HG03103 (cell line): Measurements from ENCODE around the gene ATAD1.
"Not testable (repeated sequence)": the region's sequence is repeated elsewhere in the genome, so short reads cannot be mapped to it uniquely, and the experiment has no call there.

Experiments
- ATAC-seq: cut with Tn5 transposase; IDR thresholded peaks from one replicate; pipeline ENCODE4 v1.9.1; 2021; ENCODE audit warnings: low read depth; ENCODE audit not compliant: unreplicated experiment

ATAD1 gene

DNA sequence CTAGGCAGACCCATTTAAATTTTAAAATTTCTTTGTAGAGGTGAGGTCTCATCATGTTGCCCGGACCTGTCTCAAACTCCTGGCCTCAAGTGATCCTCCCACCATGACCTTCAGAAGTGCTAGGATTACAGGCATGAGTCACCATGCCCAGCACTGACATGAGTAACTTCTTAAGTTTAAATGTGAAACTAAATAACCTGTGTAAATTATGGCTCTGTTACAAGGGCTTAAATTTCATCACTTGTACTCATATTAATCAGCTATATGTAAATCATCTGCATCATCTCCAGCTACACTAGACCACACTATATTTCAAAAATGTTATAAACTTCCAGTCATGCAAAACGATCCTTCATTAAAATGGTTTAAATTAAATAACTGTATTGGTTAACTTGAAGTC lies 56.1 kb downstream of the ATAD1 start:
- peak; percentile 51 for ATAC-seq

DNA sequence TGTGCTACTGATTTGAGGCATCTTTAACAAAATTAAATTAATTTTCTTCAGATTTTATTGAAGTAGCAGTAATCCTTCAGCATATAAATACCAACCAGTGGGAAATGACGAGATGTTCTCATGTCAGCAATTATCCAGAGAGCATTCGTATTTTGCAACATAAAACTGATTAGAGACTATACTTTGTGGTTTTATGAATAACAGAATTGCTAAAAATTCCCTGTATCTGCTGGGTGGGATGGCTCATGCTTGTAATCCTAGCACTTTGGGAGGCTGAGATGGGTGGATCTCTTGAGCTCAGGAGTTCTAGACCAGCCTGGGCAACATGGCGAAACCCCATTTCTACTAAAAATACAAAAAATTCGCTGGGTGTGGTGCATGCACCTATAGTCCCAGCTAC lies 56.9 kb downstream of the ATAD1 start:
- no peak for ATAC-seq

DNA sequence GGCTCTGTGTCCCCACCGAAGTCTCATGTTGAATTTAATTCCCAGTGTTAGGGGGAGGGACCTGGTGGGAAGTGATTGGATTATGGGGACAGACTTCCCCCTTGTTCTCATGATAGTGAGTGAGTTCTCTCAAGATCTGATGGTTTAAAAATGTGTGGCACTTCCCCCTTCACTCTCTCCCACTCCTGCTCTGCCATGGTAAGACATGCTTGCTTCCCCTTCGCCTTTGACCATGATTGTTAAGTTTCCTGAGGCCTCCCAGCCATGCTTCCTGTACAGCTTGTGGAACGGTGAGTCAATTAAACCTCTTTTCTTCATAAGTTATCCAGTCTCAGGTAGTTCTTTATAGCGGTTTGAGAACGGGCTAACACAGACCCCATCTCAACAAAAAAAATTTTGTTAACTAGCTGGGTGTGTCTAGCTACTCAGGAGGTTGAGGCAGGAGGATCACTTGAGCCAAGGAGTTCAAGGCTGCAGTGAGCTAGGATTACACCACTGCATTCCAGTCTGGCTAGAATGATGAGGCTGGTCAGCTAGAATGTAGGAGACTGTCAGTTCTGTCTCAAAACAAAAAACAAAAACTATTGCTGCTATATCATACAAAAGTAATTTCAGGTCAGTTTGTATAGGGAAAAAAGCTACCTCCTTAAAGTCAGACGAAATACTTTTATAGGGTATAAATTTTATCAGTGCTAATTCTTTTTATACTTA lies 57.7 kb downstream of the ATAD1 start:
- no peak for ATAC-seq

DNA sequence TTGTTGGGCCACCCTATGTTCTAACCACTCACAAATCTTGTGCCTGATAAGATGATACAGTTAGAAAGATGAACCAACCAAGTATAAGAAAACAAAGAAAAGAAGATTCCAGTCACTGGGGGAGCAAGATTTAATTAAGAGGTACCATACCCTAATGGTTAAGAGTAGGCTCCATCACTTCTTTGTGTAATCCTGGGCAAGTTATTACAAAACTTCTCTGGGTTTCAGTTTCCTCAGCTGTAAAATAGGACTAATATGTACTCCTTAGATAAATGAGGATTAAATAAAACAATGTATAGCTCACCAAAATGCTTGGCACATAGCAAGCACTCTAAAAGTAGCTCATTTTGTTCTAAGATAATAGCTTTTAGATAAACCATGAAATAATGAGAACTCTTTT lies 58.5 kb downstream of the ATAD1 start:
- ATAC-seq: no peak

DNA sequence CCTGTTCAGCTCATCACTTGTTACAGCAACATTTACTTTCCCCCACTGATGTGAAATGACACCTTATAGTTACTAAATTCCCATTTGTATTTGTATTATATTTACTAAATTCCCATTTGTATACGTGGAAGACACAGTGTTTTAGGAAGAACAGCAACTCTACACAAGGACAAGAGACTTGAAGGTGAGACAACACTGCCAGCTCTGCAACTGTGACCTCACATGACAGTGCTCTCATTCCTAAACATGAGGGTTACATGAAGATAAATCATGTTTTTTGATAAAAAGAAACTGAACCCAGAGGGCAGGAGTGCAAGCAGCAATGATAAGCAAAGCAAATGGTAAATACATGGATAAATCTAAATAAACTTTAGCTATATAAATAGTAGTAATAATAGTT lies 60.3 kb downstream of the ATAD1 start:
- no peak for ATAC-seq

DNA sequence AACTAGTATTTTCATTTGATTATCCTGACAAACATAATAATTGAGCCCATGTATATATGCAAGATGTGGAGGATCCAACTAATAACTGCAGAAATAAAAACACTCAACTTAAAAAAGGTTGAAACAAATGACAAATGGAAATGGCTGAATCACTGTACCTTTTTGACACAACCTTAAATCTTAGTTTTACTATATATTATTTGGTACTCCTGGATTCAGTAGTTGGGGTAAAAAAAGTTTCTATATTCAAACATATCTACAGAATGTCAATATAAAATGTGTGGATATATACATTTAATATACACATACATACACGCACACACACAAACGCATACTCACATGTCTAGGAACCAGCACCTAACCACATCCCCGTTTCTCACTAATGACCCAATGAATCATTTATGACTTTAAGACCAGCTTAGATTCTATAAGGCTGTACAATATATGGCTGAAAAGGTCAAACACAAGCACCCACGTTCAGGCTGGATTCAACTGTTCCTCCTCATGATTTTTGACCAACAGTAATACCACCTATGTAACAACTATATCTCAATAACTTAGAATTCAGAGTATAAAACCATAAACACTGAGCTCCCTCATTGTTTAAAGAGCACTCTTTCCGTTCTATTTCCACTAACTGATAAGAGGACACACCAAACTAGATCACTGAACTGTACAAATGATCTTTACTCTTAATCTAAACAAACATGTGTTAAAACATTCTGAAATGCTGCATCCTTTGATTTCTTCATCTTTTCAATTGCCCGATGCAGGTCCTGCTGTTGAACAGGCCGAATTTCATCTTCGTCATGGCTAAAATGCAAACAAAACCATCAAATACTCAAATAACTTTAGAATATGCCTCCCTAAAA lies 63.8 kb downstream of the ATAD1 start:
- ATAC-seq: no peak

DNA sequence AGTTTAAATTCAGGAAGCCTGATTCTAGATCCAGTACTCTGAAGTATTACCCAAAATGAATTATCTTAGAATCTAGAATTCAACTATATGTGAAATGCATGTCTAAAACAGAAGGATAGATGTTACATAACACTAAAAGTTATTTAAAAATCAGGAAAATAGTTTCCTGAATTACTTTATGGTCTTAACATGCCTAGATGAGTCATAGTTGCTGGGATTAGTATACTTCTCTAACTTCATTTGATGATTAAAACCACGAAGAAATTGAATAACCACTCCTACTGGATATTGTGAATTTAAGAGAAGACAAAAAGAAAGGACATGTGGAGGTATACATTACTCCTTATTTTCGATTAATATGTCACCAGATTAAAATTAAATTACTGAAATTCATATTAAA lies 65.5 kb downstream of the ATAD1 start:
- no peak for ATAC-seq

DNA sequence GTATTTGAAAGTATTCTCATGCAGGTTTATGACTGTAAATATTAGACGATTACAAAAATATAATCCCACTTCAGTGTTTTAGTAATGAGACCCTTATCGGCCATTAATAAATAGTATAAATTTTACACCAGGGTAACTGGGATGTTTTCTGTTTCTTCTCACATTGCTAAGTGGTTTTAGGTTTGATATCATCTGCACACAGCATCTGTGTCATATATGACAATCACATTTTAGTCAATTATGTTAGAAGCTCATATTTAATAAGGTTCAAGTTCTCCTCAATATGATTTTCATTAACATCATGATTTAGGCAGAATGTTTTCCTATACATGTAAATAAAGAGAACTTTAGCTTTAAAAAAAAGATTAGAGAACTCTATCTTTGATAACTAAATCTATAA lies 66.8 kb downstream of the ATAD1 start:
- no peak for ATAC-seq

DNA sequence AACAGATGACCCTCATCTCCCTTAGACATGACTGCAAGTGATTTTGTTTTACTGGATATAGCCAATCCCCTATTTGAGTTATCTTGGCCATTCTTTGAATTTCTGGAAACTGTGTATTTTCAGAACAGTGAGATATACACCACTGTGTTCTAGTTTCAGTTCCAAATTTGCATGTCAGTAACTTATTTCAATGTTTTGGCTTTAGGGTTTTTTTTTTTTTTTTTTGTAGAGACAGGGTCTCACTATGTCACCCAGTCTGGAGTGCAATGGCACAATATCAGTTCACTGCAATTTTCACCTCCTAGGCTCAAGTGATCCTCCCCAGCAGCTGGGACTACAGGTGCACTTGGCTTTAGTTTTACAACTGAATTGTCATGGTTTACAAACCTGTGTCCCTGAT lies 67.2 kb downstream of the ATAD1 start:
- no peak for ATAC-seq

DNA sequence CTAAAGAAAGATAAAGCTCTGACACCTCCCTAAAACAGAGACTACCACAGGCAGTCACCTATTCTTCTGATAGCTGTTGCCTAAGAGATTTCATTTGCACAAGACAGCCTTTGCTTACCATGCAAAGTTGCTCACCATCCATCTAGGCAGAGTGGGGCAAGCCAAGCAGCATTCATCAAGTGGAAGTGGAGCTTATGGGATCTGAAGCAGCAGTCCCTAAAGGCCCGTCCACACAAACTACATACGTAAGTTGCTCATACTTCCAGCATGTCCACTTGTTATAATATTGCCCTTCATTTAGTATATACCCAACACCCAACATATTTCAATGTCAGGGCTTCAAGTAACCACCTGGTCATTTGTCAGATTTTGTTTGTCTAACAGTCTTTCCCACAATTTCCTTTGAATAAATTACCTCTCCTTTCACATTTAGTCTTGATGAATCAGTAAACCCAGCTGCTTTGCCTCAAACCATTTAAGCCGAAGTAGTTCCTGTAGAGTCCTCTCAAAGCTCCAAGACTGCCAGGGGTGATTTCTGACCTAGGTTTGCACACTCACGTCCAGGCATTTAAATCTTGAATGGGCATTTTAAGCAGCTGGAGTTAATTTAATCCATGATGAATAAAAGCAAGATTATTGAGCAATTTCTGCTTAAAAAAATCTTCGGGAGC lies 67.9 kb downstream of the ATAD1 start:
- ATAC-seq: no peak

DNA sequence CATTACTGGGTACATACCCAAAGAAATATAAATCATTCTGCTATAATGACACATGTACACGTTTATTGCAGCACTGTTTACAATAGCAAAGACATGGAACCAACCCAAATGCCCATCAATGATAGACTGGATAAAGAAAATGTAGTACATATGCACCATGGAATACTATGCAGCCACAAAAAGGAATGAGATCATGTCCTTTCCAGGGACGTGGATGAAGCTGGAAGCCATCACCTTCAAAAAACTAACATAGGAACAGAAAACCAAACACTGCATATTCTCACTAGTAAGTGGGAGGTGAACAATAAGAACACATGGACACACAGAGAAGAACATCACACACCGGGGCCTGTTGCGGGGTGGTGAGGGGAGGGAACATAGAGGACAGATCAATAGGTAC lies 69.8 kb downstream of the ATAD1 start:
- ATAC-seq: not testable (repeated sequence)

DNA sequence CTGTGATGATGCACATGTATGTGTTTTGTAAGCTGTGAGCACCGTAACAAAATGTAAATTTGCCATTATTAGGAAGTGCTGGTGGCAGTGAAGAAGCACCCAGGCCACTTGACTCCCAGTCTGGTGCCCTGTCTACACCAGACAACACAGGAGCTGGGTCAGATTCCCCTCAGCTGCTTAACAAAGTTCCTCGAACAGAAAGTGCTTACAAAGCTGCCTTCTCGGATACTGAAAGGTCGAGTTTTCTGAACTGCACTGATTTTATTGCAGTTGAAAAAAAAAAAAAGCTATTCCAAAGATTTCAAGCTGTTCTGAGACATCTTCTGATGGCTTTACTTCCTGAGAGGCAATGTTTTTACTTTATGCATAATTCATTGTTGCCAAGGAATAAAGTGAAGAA lies 71.1 kb downstream of the ATAD1 start:
- ATAC-seq: no peak

DNA sequence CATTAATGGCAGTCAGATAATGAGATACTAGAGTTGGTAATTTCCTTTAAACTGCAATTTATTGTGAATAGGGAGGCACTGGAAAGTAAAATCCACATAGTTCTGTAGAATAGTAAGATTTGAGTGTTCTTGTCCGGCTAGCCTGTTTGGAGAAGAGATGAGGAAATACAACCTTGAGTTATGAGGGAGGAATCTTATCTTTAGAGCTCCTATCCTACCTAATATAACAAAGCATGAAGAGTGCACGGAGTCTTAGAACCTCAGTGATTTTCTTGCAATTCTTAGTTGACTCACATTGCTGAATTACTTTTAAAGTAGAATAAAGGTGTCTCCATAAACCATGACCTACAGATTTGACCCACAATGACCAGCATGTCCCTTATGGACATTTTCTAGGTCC lies 73.4 kb downstream of the ATAD1 start:
- no peak for ATAC-seq

DNA sequence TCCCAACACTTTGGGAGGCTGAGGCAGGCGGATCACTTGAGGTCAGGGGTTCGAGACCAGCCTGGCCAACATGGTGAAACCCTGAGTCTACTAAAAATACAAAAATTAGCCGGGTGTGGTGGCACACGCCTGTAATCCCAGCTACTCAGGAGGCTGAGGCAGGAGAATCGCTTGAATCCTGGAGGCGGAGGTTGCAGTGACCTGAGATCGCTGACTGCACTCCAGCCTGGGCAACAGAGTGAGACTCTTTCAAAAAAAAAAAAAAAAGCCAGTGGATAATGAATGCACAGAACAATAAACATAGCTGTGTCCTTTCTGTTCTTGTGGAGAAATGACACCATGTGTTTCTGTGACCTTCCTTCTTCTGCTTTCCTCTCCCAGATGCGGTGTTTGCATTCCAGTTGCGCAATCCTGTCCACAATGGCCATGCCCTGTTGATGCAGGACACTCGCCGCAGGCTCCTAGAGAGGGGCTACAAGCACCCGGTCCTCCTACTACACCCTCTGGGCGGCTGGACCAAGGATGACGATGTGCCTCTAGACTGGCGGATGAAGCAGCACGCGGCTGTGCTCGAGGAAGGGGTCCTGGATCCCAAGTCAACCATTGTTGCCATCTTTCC lies 74.9 kb downstream of the ATAD1 start:
- ATAC-seq: not testable (repeated sequence)

DNA sequence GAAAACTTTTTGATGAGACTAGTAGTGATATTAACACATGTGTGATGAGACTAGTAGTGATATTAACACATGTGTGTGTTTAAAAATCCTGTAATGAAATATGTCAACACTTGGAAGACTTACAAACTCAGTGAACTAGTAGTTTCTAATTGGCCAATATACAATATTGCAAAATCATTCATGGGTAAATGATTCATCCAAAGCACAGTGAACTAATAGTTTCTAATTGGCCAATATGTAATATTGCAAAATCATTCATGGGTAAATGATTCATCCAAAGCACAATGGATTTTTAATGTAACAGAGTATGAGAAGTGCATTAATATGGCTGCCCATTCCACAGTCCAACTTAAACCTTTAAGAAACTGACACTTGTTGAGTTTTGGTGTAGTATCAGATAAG lies 77.8 kb downstream of the ATAD1 start:
- no peak for ATAC-seq

DNA sequence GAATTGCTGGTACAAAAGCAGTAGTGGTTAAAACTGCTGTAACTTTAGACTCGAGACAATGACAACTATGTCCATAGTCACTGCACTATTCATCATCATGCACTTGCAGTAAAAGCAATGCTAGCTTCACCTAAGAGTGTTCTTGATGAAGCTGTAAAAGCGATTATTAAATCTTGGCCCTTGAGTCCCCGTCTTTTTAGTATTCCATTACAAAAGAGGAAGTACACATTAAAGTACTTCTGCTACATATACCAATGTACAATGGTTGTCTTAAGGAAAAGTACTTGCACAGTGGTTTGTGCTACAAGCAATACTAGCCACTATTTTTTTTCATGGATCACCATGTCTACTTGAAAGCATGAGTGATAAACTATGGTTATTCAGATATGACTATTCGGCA lies 78.3 kb downstream of the ATAD1 start:
- ATAC-seq: no peak

DNA sequence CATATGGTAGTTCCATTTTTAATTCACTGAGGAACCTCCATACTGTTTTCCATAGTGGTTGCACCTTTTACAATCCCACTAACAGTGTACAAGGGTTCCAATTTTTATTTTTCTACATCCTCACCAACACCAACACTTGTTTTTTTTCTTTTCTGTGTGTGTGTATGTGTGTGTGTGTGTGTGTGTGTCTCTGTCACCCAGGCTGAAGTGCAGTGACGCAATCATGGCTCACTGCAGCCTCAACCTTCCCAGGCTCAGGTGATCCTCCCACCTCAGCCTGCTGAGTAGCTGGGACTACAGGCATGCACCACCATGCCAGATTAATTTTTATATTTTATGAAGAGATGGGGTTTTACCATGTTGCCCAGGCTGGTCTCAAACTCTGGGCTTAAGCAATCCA lies 79.8 kb downstream of the ATAD1 start:
- ATAC-seq: not testable (repeated sequence)

DNA sequence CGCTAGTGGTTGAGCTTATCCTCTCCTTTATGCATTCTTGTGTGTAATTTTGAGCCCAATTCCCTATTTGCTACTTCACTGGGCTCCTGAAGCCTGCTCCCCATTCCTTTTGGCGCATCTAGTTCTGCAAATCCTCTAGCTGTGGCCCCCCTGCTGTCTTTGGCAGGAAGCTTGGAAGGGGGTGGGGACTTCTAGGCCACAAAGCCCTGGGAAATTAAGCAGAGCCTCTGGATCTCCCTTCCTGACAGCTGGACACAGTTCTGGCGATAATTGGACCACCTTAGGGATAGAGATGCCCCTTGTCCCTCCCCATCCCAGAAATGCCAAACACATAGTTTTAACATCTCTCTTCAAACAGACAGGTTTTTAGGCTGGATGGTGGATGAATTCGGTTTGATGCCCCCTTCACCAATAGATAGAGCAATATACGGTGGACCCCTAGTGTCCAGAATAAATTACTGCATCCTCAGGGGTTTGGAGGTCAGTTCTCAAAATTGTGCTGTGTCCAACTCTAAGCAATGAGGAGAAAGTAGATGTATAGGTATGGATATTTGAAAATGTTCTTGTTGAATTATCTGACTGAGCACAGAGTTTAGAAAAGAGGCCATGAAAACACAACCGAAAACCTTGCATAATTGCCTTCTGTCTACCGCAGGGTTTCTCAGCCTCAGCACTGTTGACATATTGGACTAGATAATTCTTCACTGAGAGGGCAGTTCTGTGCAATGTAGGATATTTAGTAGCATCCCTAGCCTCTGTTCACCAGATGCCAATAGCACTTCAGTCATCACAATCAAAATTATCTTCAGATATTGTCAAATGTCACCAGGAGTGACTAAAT lies 82.8 kb downstream of the ATAD1 start:
- ATAC-seq: no peak

DNA sequence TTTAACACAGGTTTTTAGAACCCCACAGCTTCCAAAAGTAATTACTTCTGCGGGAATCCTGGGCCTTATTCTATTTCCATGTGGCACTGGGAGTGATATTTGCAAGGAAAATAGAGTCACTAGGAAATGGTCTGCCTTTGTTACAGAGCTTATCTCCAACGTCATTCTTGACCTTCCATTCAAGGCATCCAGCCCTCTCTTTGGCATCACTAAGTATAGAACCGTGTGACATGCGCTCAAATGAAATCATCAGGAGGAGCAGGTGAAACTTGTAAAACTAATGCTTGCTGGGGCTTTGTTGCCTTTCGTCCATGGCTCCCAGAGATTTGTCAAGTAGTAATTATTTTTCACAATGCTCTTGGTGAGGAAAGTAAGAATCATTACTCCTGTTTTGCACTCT lies 84.9 kb downstream of the ATAD1 start:
- ATAC-seq: no peak

DNA sequence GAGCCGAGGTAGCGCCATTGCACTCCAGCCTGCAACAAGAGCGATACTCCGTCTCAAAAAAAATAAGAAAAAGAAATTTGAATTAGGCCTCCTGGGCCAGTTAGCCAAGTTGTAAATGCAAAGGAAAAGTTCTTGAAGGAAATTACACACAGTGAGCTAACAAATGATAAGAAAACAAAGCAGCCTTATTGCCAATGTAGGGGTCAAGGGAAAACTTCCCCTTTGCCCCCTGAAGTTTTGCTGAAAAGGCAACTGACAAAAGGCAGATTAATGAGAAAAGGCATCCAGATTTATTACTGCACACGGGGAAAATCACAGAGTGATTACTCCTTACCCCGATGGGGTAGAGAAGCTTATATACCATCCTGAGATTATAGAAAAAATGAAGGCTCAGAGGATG lies 88.1 kb downstream of the ATAD1 start:
- no peak for ATAC-seq
